ENCODE results near the gene DNAH10. TPM values are rescaled to one million over a fixed set of nuclear protein-coding genes. Genes with fewer than 3 reads are reported as not detected.

DNAH10 gene
- total and polyA plus RNA-seq, 11 donors: 0.04 to 0.45 (median 0.23) TPM; not detected in 4

DNA sequence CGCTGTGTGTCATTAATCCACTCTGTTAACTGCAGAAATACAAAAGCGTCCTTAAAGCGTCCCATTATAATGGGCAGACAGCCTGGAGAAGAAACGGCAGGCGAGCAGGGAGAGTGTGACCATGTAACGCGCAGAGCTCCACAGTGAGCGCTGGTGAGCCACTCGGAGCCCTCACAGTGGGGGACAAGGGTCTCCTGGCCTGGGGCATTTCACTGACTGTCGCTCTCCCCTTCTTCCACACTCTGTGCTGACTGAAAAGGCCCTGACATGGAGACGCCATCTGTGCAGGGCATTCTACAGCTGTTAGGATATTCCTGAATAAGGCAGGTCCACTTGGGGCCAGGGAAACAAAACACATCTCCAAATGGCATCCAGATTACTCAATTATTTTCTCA lies 186.3 kb downstream of the DNAH10 start:
- Histone ChIP-seq H3K36me3 (peaks cover 0 to 23% (median 17%) of the 10 kb centered on the region in 9 donors), H3K4me1 (peaks cover 0 to 76% (median 34%) of the 10 kb centered on the region in 12 donors), H3K4me3 (no peak overlapping the region), H3K27me3 (no peaks in the 10 kb centered on the region), H3K27ac (no peak overlapping the region), H3K9me3 (no peaks in the 10 kb centered on the region)
- intact Hi-C loops (cut with DNase I): no loop called here
- no peak for TF ChIP-seq POLR2A (IDR thresholded peaks at IDR 0.05)
- no peak for TF ChIP-seq CTCF (IDR thresholded peaks at IDR 0.05)
- ATAC-seq (no peak), DNase-seq (no peak)
- WGBS, 4 donors: 92 to 96% (median 96%) methylated on average over 11 of the region's 11 CpGs

GRCh38 chr12:123948796-123949769 lies 187.0 kb downstream of the DNAH10 start:
- ATAC-seq: no peak
- H3K4me3 ChIP-seq: no peak overlapping the region
- no peak for DNase-seq
- no peaks in the 10 kb centered on the region for H3K9me3 ChIP-seq
- WGBS, 4 donors: 86 to 90% (median 88%) methylated on average over 19 of the region's 19 CpGs
- intact Hi-C loops (cut with DNase I): no loop called here
- TF ChIP-seq POLR2A (IDR thresholded peaks at IDR 0.05) (no peak), CTCF (IDR thresholded peaks at IDR 0.05) (no peak)
- peaks cover 0 to 83% (median 36%) of the 10 kb centered on the region in 12 donors for H3K4me1 ChIP-seq
- H3K27me3 ChIP-seq: no peaks in the 10 kb centered on the region
- peaks cover 0 to 16% (median 12%) of the 10 kb centered on the region in 9 donors for H3K36me3 ChIP-seq
- H3K27ac ChIP-seq: no peak overlapping the region

DNA sequence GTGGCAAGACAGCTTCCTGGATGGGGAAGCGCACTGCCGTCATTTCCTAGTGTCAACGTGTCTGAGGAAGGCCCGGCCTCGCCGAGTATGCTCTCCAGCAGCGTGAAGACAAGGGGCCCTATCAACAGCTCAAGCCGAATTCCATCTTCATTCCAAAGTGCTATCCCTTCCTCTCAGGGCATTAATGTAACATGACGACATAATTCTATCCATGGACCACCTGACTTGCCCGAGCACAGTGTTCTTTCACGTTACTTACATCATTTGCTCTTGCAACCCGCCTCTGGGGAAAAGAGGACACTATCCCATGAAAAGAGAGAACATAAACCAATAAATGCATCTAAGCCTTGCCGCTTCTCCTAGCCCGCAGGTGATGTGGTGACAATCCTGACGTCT lies 187.7 kb downstream of the DNAH10 start:
- Histone ChIP-seq H3K9me3 (no peaks in the 10 kb centered on the region), H3K27me3 (no peaks in the 10 kb centered on the region), H3K27ac (no peak overlapping the region), H3K4me1 (peaks cover 0 to 90% (median 39%) of the 10 kb centered on the region in 12 donors), H3K36me3 (peaks cover 0 to 10% (median 7%) of the 10 kb centered on the region in 9 donors), H3K4me3 (no peak overlapping the region)
- WGBS, 4 donors: 86 to 92% (median 89%) methylated on average over 15 of the region's 15 CpGs
- intact Hi-C loops (cut with DNase I): no loop called here
- DNase-seq: no peak
- ATAC-seq: no peak
- TF ChIP-seq CTCF (IDR thresholded peaks at IDR 0.05) (no peak), POLR2A (IDR thresholded peaks at IDR 0.05) (no peak)
